DND-41 (cell line): Measurements from ENCODE around the gene MFAP4.

Experiments
- ATAC-seq: fragments of 200-7000 bp; cut with Tn5 transposase; 3 replicates; pipeline ENCODE4 v1.9.1; 2021; ENCODE audit warnings: low read depth; ENCODE audit not compliant: insufficient read depth
- DNase-seq: peaks from one replicate; pipeline ENCODE4 v3.0.0-alpha.2; 2020
- H2AFZ ChIP-seq: 2 replicates; pipeline ENCODE4 v1.6.0; 2012; ENCODE audit warnings: low read depth, low read length
- H3K27ac ChIP-seq: 2 replicates; pipeline ENCODE4 v1.5.1; 2012; ENCODE audit warnings: low read length, inconsistent platforms
- H3K27me3 ChIP-seq: fragments of 200-600 bp; sonication (generic); 2 replicates; pipeline ENCODE4 v1.6.0; 2012; ENCODE audit warnings: low read length, mild to moderate bottlenecking, inconsistent platforms; ENCODE audit not compliant: insufficient read depth, poor library complexity
- H3K36me3 ChIP-seq: 2 replicates; pipeline ENCODE4 v1.5.1; 2012; ENCODE audit warnings: low read length, inconsistent platforms; ENCODE audit not compliant: insufficient read depth
- H3K4me1 ChIP-seq: 2 replicates; pipeline ENCODE4 v1.5.1; 2012; ENCODE audit warnings: mild to moderate bottlenecking, low read length; ENCODE audit not compliant: insufficient read depth
- H3K4me2 ChIP-seq: 2 replicates; pipeline ENCODE4 v1.6.0; 2012; ENCODE audit warnings: mild to moderate bottlenecking, moderate library complexity, low read length, inconsistent platforms; ENCODE audit not compliant: insufficient read depth
- H3K4me3 ChIP-seq, 2 experiments: fragments of 200-600 bp in 1 of 2; shearing (Covaris generic) in 1 of 2; 2 replicates each; pipeline ENCODE4 v1.5.1; 2012 to 2016; ENCODE audit warnings: inconsistent platforms in 2 of 2, low read length in 2 of 2, mild to moderate bottlenecking in 2 of 2, low read depth in 1 of 2, moderate library complexity in 1 of 2
- H3K79me2 ChIP-seq: 2 replicates; pipeline ENCODE4 v1.6.0; 2012; ENCODE audit warnings: low read length, inconsistent platforms; ENCODE audit not compliant: insufficient read depth
- H3K9ac ChIP-seq: 2 replicates; pipeline ENCODE4 v1.6.0; 2012; ENCODE audit warnings: low read depth, mild to moderate bottlenecking, inconsistent platforms, low read length, moderate library complexity
- H3K9me3 ChIP-seq: 2 replicates; pipeline ENCODE4 v1.5.1; 2012; ENCODE audit warnings: low read length, moderate library complexity, mild to moderate bottlenecking, inconsistent platforms; ENCODE audit not compliant: insufficient read depth, severe bottlenecking
- H4K20me1 ChIP-seq: 2 replicates; pipeline ENCODE4 v1.6.0; 2012; ENCODE audit warnings: low read length; ENCODE audit not compliant: insufficient read depth
- CTCF ChIP-seq: IDR thresholded peaks from 2 replicates; pipeline ENCODE4 v1.5.1; 2012; ENCODE audit warnings: borderline replicate concordance, low read length, moderate library complexity, mild to moderate bottlenecking; ENCODE audit not compliant: poor library complexity, severe bottlenecking; ENCODE audit errors: extremely low read depth
- EZH2 ChIP-seq: IDR thresholded peaks from 3 replicates; pipeline ENCODE4 v1.6.1; 2012; ENCODE audit warnings: borderline replicate concordance, low read depth, mild to moderate bottlenecking, moderate library complexity, low read length, inconsistent platforms; ENCODE audit not compliant: severe bottlenecking

Gene MFAP4

DNA sequence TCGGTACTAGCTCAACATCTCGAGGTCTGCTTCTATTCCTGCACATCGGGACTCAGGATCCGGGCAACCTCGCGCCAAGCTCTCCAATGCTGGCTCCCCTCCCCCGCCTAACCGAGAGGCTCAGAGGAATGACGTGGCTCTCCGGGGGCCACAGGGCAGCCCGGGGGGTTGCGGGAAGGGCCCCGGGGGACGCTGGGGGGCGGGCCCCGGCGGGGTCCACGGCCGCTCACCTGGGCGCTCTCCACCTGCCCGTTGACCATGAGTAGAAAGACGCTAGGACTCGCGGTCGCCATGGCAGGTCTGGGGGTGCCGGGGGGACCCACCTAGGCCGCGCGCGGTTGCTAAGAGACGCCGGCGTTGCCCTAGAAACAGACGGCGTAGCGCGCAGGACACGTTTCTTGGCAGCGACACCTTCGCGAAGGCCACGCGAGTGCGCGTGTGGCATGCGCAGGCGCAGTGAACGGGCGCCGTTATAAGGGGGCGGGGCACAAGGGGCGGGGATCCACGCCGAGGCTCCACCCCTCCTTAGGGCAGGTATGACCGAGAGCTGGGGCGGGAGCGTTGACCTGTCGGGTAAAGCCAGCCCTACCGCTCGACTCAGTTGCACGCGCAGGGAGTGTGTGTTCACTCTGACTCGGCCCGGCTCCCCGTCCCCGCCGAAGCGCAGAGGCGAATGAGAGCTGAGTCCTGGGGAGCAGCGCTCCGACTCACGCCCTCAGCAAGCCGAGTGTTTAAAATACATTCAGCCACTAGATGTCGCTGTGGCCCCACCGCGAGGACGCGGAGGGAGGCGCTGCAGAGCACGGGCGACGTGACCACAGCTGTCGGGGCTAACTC is 24.5 kb downstream of the MFAP4 start, which contains the start of gene B9D1:
Gene B9D1, minus strand, starts transcription at position 447 of the 837 bp plus-strand sequence. Its CDS starts 154 bp downstream, at position 293.
- H3K79me2 ChIP-seq: no peaks in the 10 kb centered on the region
- H3K4me2 ChIP-seq: peak within 1 kb of the TSS; percentile 90
- peak; percentile 93 for TF ChIP-seq CTCF
- TF ChIP-seq EZH2: no peak
- no peaks in the 10 kb centered on the region for H3K27me3 ChIP-seq
- H3K9ac ChIP-seq: peak within 1 kb of the TSS; percentile 47
- H3K27ac ChIP-seq: no peak within 1 kb of the TSS
- DNase-seq (peak; percentile 87), ATAC-seq (peak; percentile 92)
- H3K4me1 ChIP-seq: peaks cover 17% of the 10 kb centered on the region
- peak within 1 kb of the TSS in 1 of 2 experiments; percentile 71; a peak in 3 of 4 replicates for H3K4me3 ChIP-seq
- H3K36me3 ChIP-seq: no peaks in the 10 kb centered on the region
- no peaks in the 10 kb centered on the region for H3K9me3 ChIP-seq
- peak within 1 kb of the TSS; percentile 73 for H2AFZ ChIP-seq
- H4K20me1 ChIP-seq: peaks cover 9% of the 10 kb centered on the region; the same call in 1 of the 2 replicates

- TF ChIP-seq EZH2 (no peak), CTCF (no peak)
- ATAC-seq: no peak
- H3K4me1 ChIP-seq: peaks cover 17% of the 10 kb centered on the region
Observed at GRCh38 chr17:19361944-19362276, 25.1 kb downstream of the MFAP4 start.

DNA sequence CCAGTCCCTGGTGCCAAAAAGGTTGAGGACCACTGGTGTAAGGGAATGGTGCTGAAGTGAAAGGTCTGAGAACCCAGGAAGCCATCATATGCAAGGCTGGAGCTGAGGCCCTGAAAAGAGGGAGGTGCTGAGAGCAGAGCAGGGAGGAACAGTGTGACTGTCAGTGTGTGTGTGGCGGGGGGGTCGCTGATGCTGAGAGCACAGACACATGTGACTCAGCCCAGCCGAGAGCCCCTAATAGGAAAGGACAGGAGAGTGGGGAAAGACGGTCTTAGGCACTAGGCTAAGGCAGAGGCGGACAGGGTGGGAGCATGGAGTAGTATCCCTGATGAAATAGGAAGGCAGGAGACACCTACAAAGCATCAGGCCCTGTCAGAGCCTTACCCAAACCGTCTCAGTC is 25.7 kb downstream of the MFAP4 start:
- H2AFZ ChIP-seq: no peak overlapping the region
- peaks cover 9% of the 10 kb centered on the region; the same call in 1 of the 2 replicates for H4K20me1 ChIP-seq
- H3K4me2 ChIP-seq: no peak overlapping the region
- TF ChIP-seq CTCF (no peak), EZH2 (no peak)
- no peak overlapping the region for H3K27ac ChIP-seq
- H3K27me3 ChIP-seq: no peaks in the 10 kb centered on the region
- peaks cover 17% of the 10 kb centered on the region for H3K4me1 ChIP-seq
- H3K9ac ChIP-seq: no peak overlapping the region
- DNase-seq (no peak), ATAC-seq (no peak)
- no peaks in the 10 kb centered on the region for H3K36me3 ChIP-seq
- no peaks in the 10 kb centered on the region for H3K9me3 ChIP-seq
- H3K79me2 ChIP-seq: no peaks in the 10 kb centered on the region
- H3K4me3 ChIP-seq: no peak overlapping the region

More at GRCh38 chr17:19361944-19362276, 25.1 kb downstream of the MFAP4 start:
- H3K36me3 ChIP-seq: no peaks in the 10 kb centered on the region
- DNase-seq: no peak
- H3K4me2 ChIP-seq: peak overlapping the region; percentile 90
- H3K9me3 ChIP-seq: no peaks in the 10 kb centered on the region
- no peaks in the 10 kb centered on the region for H3K27me3 ChIP-seq
- H3K79me2 ChIP-seq: no peaks in the 10 kb centered on the region
- H4K20me1 ChIP-seq: peaks cover 9% of the 10 kb centered on the region; the same call in 1 of the 2 replicates
- no peak overlapping the region for H3K27ac ChIP-seq
- H3K4me3 ChIP-seq: peak overlapping the region in 1 of 2 experiments; percentile 71; a peak in 2 of 4 replicates
- H2AFZ ChIP-seq: peak overlapping the region; percentile 73
- H3K9ac ChIP-seq: peak overlapping the region; percentile 47; the same call in 1 of the 2 replicates
